ENCODE results near the gene RHBDL3. TPM values are rescaled to one million over a fixed set of nuclear protein-coding genes. Genes with fewer than 3 reads are reported as not detected.

The RHBDL3 gene
- total RNA-seq, 1 experiment from 2014 or later = 12.5 TPM

DNA sequence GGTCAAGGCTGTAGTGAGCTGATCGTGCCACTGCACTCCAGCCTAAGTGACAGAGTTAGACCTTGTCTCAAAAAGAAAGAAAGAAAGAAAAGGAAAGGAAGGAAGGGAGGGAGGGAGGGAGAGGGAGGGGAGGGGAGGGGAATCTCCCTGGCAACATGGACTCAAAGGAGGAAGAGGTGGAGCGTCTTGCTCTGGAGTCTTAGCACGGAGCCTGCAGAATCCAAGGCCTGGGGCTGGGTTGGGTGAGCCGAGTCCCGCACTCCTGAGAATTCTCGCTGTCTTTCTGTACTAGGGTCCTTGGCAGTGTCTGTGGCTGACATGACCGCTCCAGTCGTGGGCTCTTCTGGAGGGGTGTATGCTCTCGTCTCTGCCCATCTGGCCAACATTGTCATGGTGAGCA lies 39.4 kb downstream of the RHBDL3 start:
- DNase-seq = no peak
- no peak overlapping the region for H3T11ph ChIP-seq (ENCODE audit: low read length)
- no peak overlapping the region for H2AFZ ChIP-seq (ENCODE audit: low read length)
- no peak overlapping the region for H3K27ac ChIP-seq (ENCODE audit: insufficient read length, low read depth, low read length)
- H3K4ac ChIP-seq (ENCODE audit: low read depth, low read length) = no peak overlapping the region
- H3K18ac ChIP-seq (ENCODE audit: insufficient read length, low read depth, low read length) = peak overlapping the region; percentile 15
- H4K5ac ChIP-seq (ENCODE audit: insufficient read length, low read depth, low read length) = no peak overlapping the region
- H4K8ac ChIP-seq (replicated peaks; ENCODE audit: insufficient read length, low read depth, low read length) = no peak overlapping the region
- H2AK5ac ChIP-seq (ENCODE audit: insufficient read length, low read length) = no peak overlapping the region
- H3K9ac ChIP-seq (ENCODE audit: extremely low read depth, insufficient read length, low read length) = no peak overlapping the region
- no peak overlapping the region for H2BK15ac ChIP-seq (ENCODE audit: low read depth, low read length)
- no peak overlapping the region for H3K56ac ChIP-seq (ENCODE audit: insufficient read length, low read depth, low read length)
- H3K36me3 Mint-ChIP-seq (ENCODE audit: insufficient read depth in 1 of 3, low read depth in 3 of 3) = peaks cover 5 to 27% (median 8%) of the 10 kb centered on the region in 3 experiments; a peak in 5 of 7 replicates
- no peaks in the 10 kb centered on the region for H3K9me3 ChIP-seq (ENCODE audit: control insufficient read depth, low read depth, low read length)
- no peak overlapping the region for H4K91ac ChIP-seq (ENCODE audit: insufficient read length, low read depth, low read length)
- H3K27ac Mint-ChIP-seq = peak overlapping the region; percentile 79 to 98 (median 97); a peak in 5 of 7 replicates
- H2BK120ac ChIP-seq (ENCODE audit: low read depth, low read length, poor library complexity, severe bottlenecking) = no peak overlapping the region
- H3K79me1 ChIP-seq (ENCODE audit: insufficient read depth, low read depth, low read length, poor library complexity, severe bottlenecking) = no peaks in the 10 kb centered on the region
- H4K20me1 ChIP-seq (ENCODE audit: control insufficient read depth, insufficient read depth, insufficient read length) = no peaks in the 10 kb centered on the region
- TF ChIP-seq, protein P1, sequence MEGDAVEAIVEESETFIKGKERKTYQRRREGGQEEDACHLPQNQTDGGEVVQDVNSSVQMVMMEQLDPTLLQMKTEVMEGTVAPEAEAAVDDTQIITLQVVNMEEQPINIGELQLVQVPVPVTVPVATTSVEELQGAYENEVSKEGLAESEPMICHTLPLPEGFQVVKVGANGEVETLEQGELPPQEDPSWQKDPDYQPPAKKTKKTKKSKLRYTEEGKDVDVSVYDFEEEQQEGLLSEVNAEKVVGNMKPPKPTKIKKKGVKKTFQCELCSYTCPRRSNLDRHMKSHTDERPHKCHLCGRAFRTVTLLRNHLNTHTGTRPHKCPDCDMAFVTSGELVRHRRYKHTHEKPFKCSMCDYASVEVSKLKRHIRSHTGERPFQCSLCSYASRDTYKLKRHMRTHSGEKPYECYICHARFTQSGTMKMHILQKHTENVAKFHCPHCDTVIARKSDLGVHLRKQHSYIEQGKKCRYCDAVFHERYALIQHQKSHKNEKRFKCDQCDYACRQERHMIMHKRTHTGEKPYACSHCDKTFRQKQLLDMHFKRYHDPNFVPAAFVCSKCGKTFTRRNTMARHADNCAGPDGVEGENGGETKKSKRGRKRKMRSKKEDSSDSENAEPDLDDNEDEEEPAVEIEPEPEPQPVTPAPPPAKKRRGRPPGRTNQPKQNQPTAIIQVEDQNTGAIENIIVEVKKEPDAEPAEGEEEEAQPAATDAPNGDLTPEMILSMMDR (conservative IDR thresholded peaks at IDR 0.05) = no peak
- H2BK12ac ChIP-seq (ENCODE audit: insufficient read length, low read depth, low read length) = no peak overlapping the region
- H3K4me1 Mint-ChIP-seq = peaks cover 45 to 47% of the 10 kb centered on the region in 2 experiments
- no peak overlapping the region for H3K14ac ChIP-seq (ENCODE audit: insufficient read depth, low read length)
- no peak overlapping the region for H3K23ac ChIP-seq (ENCODE audit: insufficient read length, low read depth, low read length)
- peak overlapping the region in 1 of 2 experiments; percentile 11; a peak in 1 of 5 replicates for H3K4me3 Mint-ChIP-seq
- no peaks in the 10 kb centered on the region for H3K79me2 ChIP-seq (ENCODE audit: insufficient read depth, low read length)
- peaks cover 3% of the 10 kb centered on the region; the same call in 1 of the 2 replicates for H3K27me3 Mint-ChIP-seq (ENCODE audit: low read depth)
- peaks cover 29% of the 10 kb centered on the region; the same call in 1 of the 2 replicates for H3K4me1 ChIP-seq (ENCODE audit: insufficient read depth, low read length)
- no peak overlapping the region for H2BK20ac ChIP-seq (ENCODE audit: low read depth, low read length, poor library complexity, severe bottlenecking)
- no peaks in the 10 kb centered on the region for H3K9me3 Mint-ChIP-seq
- H3K27me3 ChIP-seq (ENCODE audit: insufficient read depth, low read length) = no peaks in the 10 kb centered on the region
- WGBS (ENCODE audit: extremely low coverage, insufficient read length, low lambda C conversion rate) = no CpG with 5 or more reads among the region's 9 CpGs
- no peak overlapping the region for H2BK5ac ChIP-seq (ENCODE audit: insufficient read length, low read length)
- no peak overlapping the region for H3K4me2 ChIP-seq (ENCODE audit: insufficient read depth, insufficient read length, low read length)
- H3K23me2 ChIP-seq (ENCODE audit: insufficient read length, low read depth, low read length, poor library complexity, severe bottlenecking) = no peaks in the 10 kb centered on the region
